Effector memory CD8-positive, alpha-beta T cell (primary cell): ENCODE data around the gene MYO16.
"Not testable (repeated sequence)": the region's sequence is repeated elsewhere in the genome, so short reads cannot be mapped to it uniquely, and the experiment has no call there.

Source experiments
- ATAC-seq: fragments of 150-1000 bp; cut with Tn5 transposase; replicated peaks from 2 replicates; pipeline ENCODE4 v1.10.0; 2021; ENCODE audit warnings: mild to moderate bottlenecking, moderate library complexity
- DNase-seq, 3 experiments: peaks; one replicate each; pipeline ENCODE4 v3.0.0; 2021
- H3K27ac Mint-ChIP-seq, 2 donors: one replicate each; pipeline ENCODE4 v1.8.0; 2022; ENCODE audit warnings: mild to moderate bottlenecking in 2 of 2, mixed read lengths in 2 of 2, moderate library complexity in 2 of 2
- H3K27me3 Mint-ChIP-seq, 2 donors: one replicate each; pipeline ENCODE4 v1.8.0; 2022; ENCODE audit warnings: mixed read lengths in 2 of 2
- H3K36me3 Mint-ChIP-seq: one replicate; pipeline ENCODE4 v1.8.0; 2022; ENCODE audit warnings: mild to moderate bottlenecking, moderate library complexity, mixed read lengths; ENCODE audit not compliant: insufficient read depth
- H3K4me1 Mint-ChIP-seq, 2 donors: one replicate each; pipeline ENCODE4 v1.8.0; 2022; ENCODE audit warnings: low read depth in 2 of 2, mixed read lengths in 2 of 2
- H3K4me3 Mint-ChIP-seq, 2 donors: one replicate each; pipeline ENCODE4 v1.8.0; 2022; ENCODE audit warnings: mild to moderate bottlenecking in 2 of 2, mixed read lengths in 2 of 2, moderate library complexity in 2 of 2
- H3K9me3 Mint-ChIP-seq, 2 donors: one replicate each; pipeline ENCODE4 v1.8.0; 2022; ENCODE audit warnings: mixed read lengths in 2 of 2

MYO16 gene

GRCh38 chr13:108987517-108987916 lies 358.1 kb downstream of the MYO16 start:
- Mint-ChIP-seq H3K36me3 (no peaks in the 10 kb centered on the region), H3K9me3 (no peaks in the 10 kb centered on the region), H3K27ac (no peak overlapping the region)

GRCh38 chr13:108987944-108988343 lies 358.5 kb downstream of the MYO16 start:
- Mint-ChIP-seq H3K36me3 (no peaks in the 10 kb centered on the region), H3K4me1 (no peaks in the 10 kb centered on the region), H3K4me3 (no peak overlapping the region), H3K27ac (no peak overlapping the region), H3K9me3 (no peaks in the 10 kb centered on the region), H3K27me3 (no peaks in the 10 kb centered on the region)
- ATAC-seq: no peak
- DNase-seq: no peak

More at GRCh38 chr13:108987517-108987916, 358.1 kb downstream of the MYO16 start:
- Mint-ChIP-seq H3K4me3 (no peak overlapping the region), H3K27me3 (no peaks in the 10 kb centered on the region), H3K4me1 (no peaks in the 10 kb centered on the region)
- ATAC-seq (no peak), DNase-seq (no peak)

GRCh38 chr13:108991416-108991815 lies 362.0 kb downstream of the MYO16 start:
- not testable (repeated sequence) for H3K4me1 Mint-ChIP-seq, H3K4me3 Mint-ChIP-seq, H3K9me3 Mint-ChIP-seq, ATAC-seq, DNase-seq, H3K36me3 Mint-ChIP-seq, H3K27me3 Mint-ChIP-seq, H3K27ac Mint-ChIP-seq

- Mint-ChIP-seq H3K4me3 (no peak overlapping the region), H3K27ac (no peak overlapping the region), H3K9me3 (no peaks in the 10 kb centered on the region), H3K27me3 (no peaks in the 10 kb centered on the region), H3K4me1 (no peaks in the 10 kb centered on the region), H3K36me3 (no peaks in the 10 kb centered on the region)
- ATAC-seq: no peak
- DNase-seq: no peak
These were observed 363.9 kb downstream of the MYO16 start for GRCh38 chr13:108993346-108993745.

- no peak for DNase-seq
- ATAC-seq: no peak
- Mint-ChIP-seq H3K4me3 (no peak overlapping the region), H3K4me1 (no peaks in the 10 kb centered on the region), H3K27me3 (no peaks in the 10 kb centered on the region), H3K27ac (no peak overlapping the region), H3K36me3 (no peaks in the 10 kb centered on the region), H3K9me3 (no peaks in the 10 kb centered on the region)
These were observed 367.0 kb downstream of the MYO16 start for GRCh38 chr13:108996430-108996829.

GRCh38 chr13:109000207-109000606 lies 370.8 kb downstream of the MYO16 start:
- no peak overlapping the region for H3K4me3 Mint-ChIP-seq
- no peak overlapping the region for H3K27ac Mint-ChIP-seq
- ATAC-seq (no peak), DNase-seq (no peak)
- H3K4me1 Mint-ChIP-seq: no peaks in the 10 kb centered on the region
- H3K9me3 Mint-ChIP-seq: peaks cover 0 to 3% of the 10 kb centered on the region in 2 donors
- no peaks in the 10 kb centered on the region for H3K36me3 Mint-ChIP-seq
- no peaks in the 10 kb centered on the region for H3K27me3 Mint-ChIP-seq

GRCh38 chr13:109002934-109003333 lies 373.5 kb downstream of the MYO16 start:
- Mint-ChIP-seq H3K27ac (no peak overlapping the region), H3K4me3 (no peak overlapping the region), H3K27me3 (no peaks in the 10 kb centered on the region), H3K4me1 (no peaks in the 10 kb centered on the region), H3K9me3 (peaks cover 7 to 8% of the 10 kb centered on the region in 2 donors), H3K36me3 (no peaks in the 10 kb centered on the region)
- DNase-seq (no peak), ATAC-seq (no peak)

- no peaks in the 10 kb centered on the region for H3K27me3 Mint-ChIP-seq
- H3K27ac Mint-ChIP-seq: no peak overlapping the region
- no peak overlapping the region for H3K4me3 Mint-ChIP-seq
- H3K36me3 Mint-ChIP-seq: no peaks in the 10 kb centered on the region
- H3K9me3 Mint-ChIP-seq: peaks cover 4 to 7% of the 10 kb centered on the region in 2 donors
- DNase-seq (no peak), ATAC-seq (no peak)
- no peaks in the 10 kb centered on the region for H3K4me1 Mint-ChIP-seq
These were observed 378.5 kb downstream of the MYO16 start for GRCh38 chr13:109007946-109008345.

GRCh38 chr13:109009756-109010155 lies 380.3 kb downstream of the MYO16 start:
- no peaks in the 10 kb centered on the region for H3K27me3 Mint-ChIP-seq
- ATAC-seq: no peak
- DNase-seq: no peak
- H3K27ac Mint-ChIP-seq: no peak overlapping the region
- peaks cover 4 to 7% of the 10 kb centered on the region in 2 donors for H3K9me3 Mint-ChIP-seq
- no peaks in the 10 kb centered on the region for H3K36me3 Mint-ChIP-seq
- no peak overlapping the region for H3K4me3 Mint-ChIP-seq
- H3K4me1 Mint-ChIP-seq: no peaks in the 10 kb centered on the region

- H3K4me3 Mint-ChIP-seq: no peak overlapping the region
- H3K27ac Mint-ChIP-seq: no peak overlapping the region
- no peaks in the 10 kb centered on the region for H3K4me1 Mint-ChIP-seq
- ATAC-seq: no peak
- H3K36me3 Mint-ChIP-seq: no peaks in the 10 kb centered on the region
- peaks cover 5 to 12% of the 10 kb centered on the region in 2 donors for H3K9me3 Mint-ChIP-seq
- no peaks in the 10 kb centered on the region for H3K27me3 Mint-ChIP-seq
- no peak for DNase-seq
These were observed 381.5 kb downstream of the MYO16 start for GRCh38 chr13:109010912-109011311.

- DNase-seq (no peak), ATAC-seq (no peak)
- H3K27ac Mint-ChIP-seq: no peak overlapping the region
- no peak overlapping the region for H3K4me3 Mint-ChIP-seq
- peaks cover 4 to 8% of the 10 kb centered on the region in 2 donors for H3K9me3 Mint-ChIP-seq
- H3K27me3 Mint-ChIP-seq: no peaks in the 10 kb centered on the region
- no peaks in the 10 kb centered on the region for H3K4me1 Mint-ChIP-seq
- no peaks in the 10 kb centered on the region for H3K36me3 Mint-ChIP-seq
These were observed 382.7 kb downstream of the MYO16 start for GRCh38 chr13:109012115-109012514.

GRCh38 chr13:109021558-109021957 lies 392.1 kb downstream of the MYO16 start:
- H3K36me3 Mint-ChIP-seq: no peaks in the 10 kb centered on the region
- peaks cover 7% of the 10 kb centered on the region in 2 donors for H3K9me3 Mint-ChIP-seq
- DNase-seq (no peak), ATAC-seq (no peak)
- H3K4me3 Mint-ChIP-seq: no peak overlapping the region
- no peaks in the 10 kb centered on the region for H3K4me1 Mint-ChIP-seq
- no peaks in the 10 kb centered on the region for H3K27me3 Mint-ChIP-seq
- H3K27ac Mint-ChIP-seq: peak overlapping the region in 1 of 2 donors; percentile 24

GRCh38 chr13:109024611-109025010 lies 395.2 kb downstream of the MYO16 start:
- Mint-ChIP-seq H3K4me1 (no peaks in the 10 kb centered on the region), H3K27me3 (no peaks in the 10 kb centered on the region), H3K27ac (no peak overlapping the region), H3K36me3 (no peaks in the 10 kb centered on the region), H3K9me3 (peaks cover 0 to 5% of the 10 kb centered on the region in 2 donors), H3K4me3 (no peak overlapping the region)
- ATAC-seq (no peak), DNase-seq (no peak)

- H3K9me3 Mint-ChIP-seq: peaks cover 0 to 7% of the 10 kb centered on the region in 2 donors
- no peak for ATAC-seq
- H3K4me3 Mint-ChIP-seq: no peak overlapping the region
- DNase-seq: no peak
- H3K4me1 Mint-ChIP-seq: no peaks in the 10 kb centered on the region
- no peak overlapping the region for H3K27ac Mint-ChIP-seq
- H3K27me3 Mint-ChIP-seq: no peaks in the 10 kb centered on the region
- no peaks in the 10 kb centered on the region for H3K36me3 Mint-ChIP-seq
These were observed 396.9 kb downstream of the MYO16 start for GRCh38 chr13:109026266-109026665.

GRCh38 chr13:109028624-109029023 lies 399.2 kb downstream of the MYO16 start:
- peaks cover 6 to 7% of the 10 kb centered on the region in 2 donors for H3K9me3 Mint-ChIP-seq
- H3K36me3 Mint-ChIP-seq: no peaks in the 10 kb centered on the region
- no peak overlapping the region for H3K4me3 Mint-ChIP-seq
- H3K27ac Mint-ChIP-seq: no peak overlapping the region
- ATAC-seq: no peak
- no peaks in the 10 kb centered on the region for H3K27me3 Mint-ChIP-seq
- DNase-seq: no peak
- H3K4me1 Mint-ChIP-seq: no peaks in the 10 kb centered on the region
